PC-3 (cell line): Measurements from ENCODE around the gene ACSS2. TPM values are rescaled to one million over a fixed set of nuclear protein-coding genes. Genes with fewer than 3 reads are reported as not detected.
"Not testable (repeated sequence)": the region's sequence is repeated elsewhere in the genome, so short reads cannot be mapped to it uniquely, and the experiment has no call there.

Source experiments
- ATAC-seq: fragments of 200-7000 bp; cut with Tn5 transposase; 2 replicates; pipeline ENCODE4 v1.9.1; 2020; ENCODE audit warnings: mild to moderate bottlenecking, moderate library complexity
- BruUV-seq: library from RNA; stranded (reverse); fragments of 400-500 nt; replicated peaks from 2 replicates; lab custom pipeline; 2021; lab: Mats Ljungman, UMichigan
- CTCF ChIA-PET: fragments of 300-600 bp; sonication (Branson Sonifier 250); formaldehyde crosslinking; loops from one replicate; lab custom pipeline; 2022; ENCODE audit warnings: antibody characterized with exemption; lab: Charles Lee
- POLR2A ChIA-PET: fragments of 300-600 bp; sonication (Branson Sonifier 250); formaldehyde crosslinking; loops from one replicate; lab custom pipeline; 2022; ENCODE audit warnings: antibody characterized with exemption; ENCODE audit not compliant: unreplicated experiment; lab: Charles Lee
- DNase-seq: peaks from one replicate; pipeline ENCODE4 v3.0.0-alpha.2; 2015
- H2AFZ ChIP-seq: fragments of 300-600 bp; sonication (generic); 2 replicates; pipeline ENCODE4 v1.6.0; 2016; ENCODE audit warnings: antibody characterized with exemption, low read length
- H3F3A ChIP-seq: fragments of 300-600 bp; sonication (generic); one replicate; pipeline ENCODE4 v1.6.0; 2017; ENCODE audit warnings: antibody characterized with exemption, low read length, control low read depth, mild to moderate bottlenecking; ENCODE audit not compliant: unreplicated experiment
- H3K27ac ChIP-seq: fragments of 300-600 bp; sonication (generic); 2 replicates; pipeline ENCODE4 v1.5.1; 2016; ENCODE audit warnings: mild to moderate bottlenecking, low read length
- H3K27me3 ChIP-seq: fragments of 300-600 bp; sonication (generic); 2 replicates; pipeline ENCODE4 v1.6.1; 2016; ENCODE audit warnings: low read length, mixed read lengths
- H3K36me3 ChIP-seq: fragments of 300-600 bp; sonication (generic); 2 replicates; pipeline ENCODE4 v1.6.1; 2016; ENCODE audit warnings: low read depth, mixed run types, low read length, mixed read lengths
- H3K4me1 ChIP-seq: fragments of 300-600 bp; sonication (generic); 2 replicates; pipeline ENCODE4 v1.5.1; 2016; ENCODE audit warnings: low read length; ENCODE audit not compliant: insufficient read depth
- H3K4me2 ChIP-seq: fragments of 300-600 bp; sonication (generic); 2 replicates; pipeline ENCODE4 v1.6.0; 2016; ENCODE audit warnings: low read length
- H3K4me3 ChIP-seq: fragments of 300-600 bp; sonication (generic); 2 replicates; pipeline ENCODE4 v1.5.1; 2016; ENCODE audit warnings: mild to moderate bottlenecking, low read length, mixed read lengths
- H3K79me2 ChIP-seq: fragments of 300-600 bp; sonication (generic); 2 replicates; pipeline ENCODE4 v1.6.1; 2017; ENCODE audit warnings: low read length, mixed read lengths
- H3K9ac ChIP-seq: fragments of 300-600 bp; sonication (generic); 2 replicates; pipeline ENCODE4 v1.6.0; 2016; ENCODE audit warnings: mild to moderate bottlenecking, low read length
- H3K9me2 ChIP-seq: fragments of 300-600 bp; sonication (generic); replicated peaks from 2 replicates; pipeline ENCODE4 v1.6.1; 2016; ENCODE audit warnings: mixed run types, low read length, mixed read lengths
- H3K9me3 ChIP-seq: fragments of 300-600 bp; sonication (generic); 2 replicates; pipeline ENCODE4 v1.6.1; 2016; ENCODE audit warnings: low read length, mixed read lengths
- H4K20me1 ChIP-seq: fragments of 300-600 bp; sonication (generic); 2 replicates; pipeline ENCODE4 v1.6.1; 2016; ENCODE audit warnings: low read length, mixed read lengths
- CTCF ChIP-seq: fragments of 300-600 bp; sonication (generic); conservative IDR thresholded peaks from 2 replicates; pipeline ENCODE4 v1.5.1; 2017; ENCODE audit warnings: antibody characterized with exemption, low read depth, mild to moderate bottlenecking, low read length
- EZH2 ChIP-seq: fragments of 300-600 bp; sonication (generic); IDR thresholded peaks from one replicate; pipeline ENCODE4 v1.6.1; 2017; ENCODE audit warnings: antibody characterized with exemption, mild to moderate bottlenecking, low read length; ENCODE audit not compliant: unreplicated experiment
- EZH2phosphoT487 ChIP-seq: fragments of 300-600 bp; sonication (generic); IDR thresholded peaks from 2 replicates; pipeline ENCODE4 v1.6.1; 2018; ENCODE audit warnings: mild to moderate bottlenecking, antibody characterized with exemption, low read length, borderline replicate concordance
- intact Hi-C: fragments of 100-400 bp; cut with micrococcal nuclease; formaldehyde crosslinking; loops from 2 replicates; pipeline ENCODE4 v1.9.0; 2023
- total RNA-seq: library from RNA; depleted of rRNA; stranded (reverse); fragments of >200 nt; gene quantifications from 2 replicates; pipeline ENCODE4 v1.2.3, GENCODE V29; 2014

ACSS2 gene
- total RNA-seq, 1 experiment from 2014 or later: 78.9 TPM

GRCh38 chr20:34875642-34876405, 588 bp upstream of the ACSS2 start:
- Histone ChIP-seq H3K4me3 (peak overlapping the region; percentile 84), H3K4me2 (peak overlapping the region; percentile 81), H2AFZ (peak overlapping the region; percentile 83), H3K79me2 (peaks cover 29% of the 10 kb centered on the region), H3K9me2 (no peaks in the 10 kb centered on the region), H3K27ac (peak overlapping the region; percentile 52), H3K36me3 (no peaks in the 10 kb centered on the region), H3K9me3 (no peaks in the 10 kb centered on the region), H3K9ac (peak overlapping the region; percentile 46), H3F3A (no peaks in the 10 kb centered on the region), H3K4me1 (peaks cover 20% of the 10 kb centered on the region), H4K20me1 (no peaks in the 10 kb centered on the region), H3K27me3 (no peaks in the 10 kb centered on the region)
- peak; percentile 98 for DNase-seq
- BruUV-seq: TSS peak; percentile 63
- ChIA-PET CTCF (interaction anchor here (0.5 to 1.3 kb wide), 9 partner anchors 15 to 305 kb away, joined by 3 to 28 read pairs (median 4); partner anchors contain the start of genes GSS and MYH7B), POLR2A (interaction anchor here (0.6 kb wide), 2 partner anchors 80 to 232 kb away, joined by 4 to 5 read pairs; no protein-coding TSS in a partner anchor)
- TF ChIP-seq CTCF (peak; percentile 48), EZH2phosphoT487 (no peak)
- intact Hi-C loops: loop anchor here (1.0 kb wide), 1 partner anchor 31 kb away; no protein-coding TSS in a partner anchor
- ATAC-seq: peak; percentile 85

GRCh38 chr20:34880215-34880850, 3.9 kb downstream of the ACSS2 start:
- TF ChIP-seq EZH2phosphoT487: no peak
- no peak for TF ChIP-seq EZH2
- TF ChIP-seq CTCF: no peak
- Histone ChIP-seq H3K9me3 (no peaks in the 10 kb centered on the region), H3K4me3 (no peak overlapping the region), H3K4me1 (peaks cover 11% of the 10 kb centered on the region), H2AFZ (no peak overlapping the region), H4K20me1 (no peaks in the 10 kb centered on the region), H3K27me3 (no peaks in the 10 kb centered on the region), H3K27ac (no peak overlapping the region), H3K79me2 (peaks cover 32% of the 10 kb centered on the region), H3K36me3 (peaks cover 15% of the 10 kb centered on the region), H3K9ac (no peak overlapping the region), H3K9me2 (no peaks in the 10 kb centered on the region), H3K4me2 (0 out of 2 replicates have a peak overlapping the region, but pooled peaks have one; percentile 12), H3F3A (no peaks in the 10 kb centered on the region)
- ATAC-seq (no peak), DNase-seq (no peak)
- intact Hi-C loops: no loop called here
- CTCF ChIA-PET: no interaction called here
- POLR2A ChIA-PET: no interaction called here
- BruUV-seq: no TSS peak

- H2AFZ ChIP-seq, DNase-seq, ATAC-seq, H3K27ac ChIP-seq, H3K27me3 ChIP-seq, H3K4me3 ChIP-seq, BruUV-seq, H3F3A ChIP-seq, H4K20me1 ChIP-seq, H3K4me1 ChIP-seq, intact Hi-C loops, H3K4me2 ChIP-seq, CTCF ChIA-PET, H3K9me2 ChIP-seq, H3K9me3 ChIP-seq, H3K9ac ChIP-seq, POLR2A ChIA-PET: not testable (repeated sequence)
- peaks cover 15% of the 10 kb centered on the region for H3K36me3 ChIP-seq
- peaks cover 32% of the 10 kb centered on the region for H3K79me2 ChIP-seq
Observed at GRCh38 chr20:34880971-34881370, 4.6 kb downstream of the ACSS2 start.
